Loucy (cell line): ENCODE measurements around the gene AEBP2.

ENCODE experiments used
- EZH2phosphoT487 ChIP-seq: fragments of 200-600 bp; IDR thresholded peaks from 2 replicates; pipeline ENCODE4 v1.6.1; 2018; ENCODE audit warnings: antibody characterized with exemption, mild to moderate bottlenecking, moderate library complexity, borderline replicate concordance
- TF ChIP-seq, protein P1 (sequence below): fragments of 200-600 bp; sonication (generic); conservative IDR thresholded peaks from 2 replicates; pipeline ENCODE4 v1.5.1; 2014; ENCODE audit warnings: mild to moderate bottlenecking, antibody characterized with exemption, low read length

DNA sequence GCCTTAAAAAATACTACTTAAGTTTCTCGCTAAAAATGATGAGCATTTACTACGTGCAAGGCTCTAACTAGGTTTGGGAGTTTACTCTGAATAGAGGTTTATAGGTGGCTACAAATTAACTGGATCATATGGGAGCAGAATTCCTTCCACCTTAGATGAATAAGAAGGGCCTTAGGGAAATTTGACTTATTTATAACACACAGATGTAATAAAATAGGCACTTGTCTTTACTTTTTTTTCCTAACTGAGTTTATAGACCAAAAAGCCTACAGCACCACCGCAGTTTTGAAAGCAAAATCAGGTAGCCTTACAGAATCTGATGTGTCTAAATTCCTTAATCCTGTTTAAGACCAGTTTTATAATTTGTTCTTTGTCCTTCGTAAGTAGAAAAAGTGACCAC lies 10.5 kb downstream of the AEBP2 start:
- TF ChIP-seq, protein P1, sequence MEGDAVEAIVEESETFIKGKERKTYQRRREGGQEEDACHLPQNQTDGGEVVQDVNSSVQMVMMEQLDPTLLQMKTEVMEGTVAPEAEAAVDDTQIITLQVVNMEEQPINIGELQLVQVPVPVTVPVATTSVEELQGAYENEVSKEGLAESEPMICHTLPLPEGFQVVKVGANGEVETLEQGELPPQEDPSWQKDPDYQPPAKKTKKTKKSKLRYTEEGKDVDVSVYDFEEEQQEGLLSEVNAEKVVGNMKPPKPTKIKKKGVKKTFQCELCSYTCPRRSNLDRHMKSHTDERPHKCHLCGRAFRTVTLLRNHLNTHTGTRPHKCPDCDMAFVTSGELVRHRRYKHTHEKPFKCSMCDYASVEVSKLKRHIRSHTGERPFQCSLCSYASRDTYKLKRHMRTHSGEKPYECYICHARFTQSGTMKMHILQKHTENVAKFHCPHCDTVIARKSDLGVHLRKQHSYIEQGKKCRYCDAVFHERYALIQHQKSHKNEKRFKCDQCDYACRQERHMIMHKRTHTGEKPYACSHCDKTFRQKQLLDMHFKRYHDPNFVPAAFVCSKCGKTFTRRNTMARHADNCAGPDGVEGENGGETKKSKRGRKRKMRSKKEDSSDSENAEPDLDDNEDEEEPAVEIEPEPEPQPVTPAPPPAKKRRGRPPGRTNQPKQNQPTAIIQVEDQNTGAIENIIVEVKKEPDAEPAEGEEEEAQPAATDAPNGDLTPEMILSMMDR = no peak
- no peak for TF ChIP-seq EZH2phosphoT487
